B cell (primary cell): ENCODE data around the gene HNRNPU. TPM values are rescaled to one million over a fixed set of nuclear protein-coding genes. Genes with fewer than 3 reads are reported as not detected.

ENCODE experiments used
- ATAC-seq: fragments of 200-7000 bp; cut with Tn5 transposase; one replicate; pipeline ENCODE4 v1.10.0; 2021; ENCODE audit warnings: low read depth, mild to moderate bottlenecking, moderate number of reproducible peaks, moderate library complexity
- CTCF ChIA-PET: fragments of 350-600 bp; sonication (Branson Sonifier 250); formaldehyde crosslinking; loops from one replicate; lab custom pipeline; 2021; ENCODE audit warnings: antibody characterized with exemption, inconsistent platforms; lab: Charles Lee
- POLR2A ChIA-PET: fragments of 350-600 bp; sonication (Branson Sonifier 250); formaldehyde crosslinking; loops from one replicate; lab custom pipeline; 2021; ENCODE audit warnings: antibody characterized with exemption; lab: Charles Lee
- DNase-seq: peaks from one replicate; pipeline ENCODE4 v3.0.0; 2013
- H2AFZ ChIP-seq: 2 replicates; pipeline ENCODE4 v1.6.1; 2012; ENCODE audit warnings: mild to moderate bottlenecking, low read depth, low read length; ENCODE audit not compliant: insufficient read depth, poor library complexity, severe bottlenecking
- H3K27ac ChIP-seq, 2 donors: 1 replicate in 1 of 2; 2 replicates in 1 of 2; pipeline ENCODE4 v1.5.1; 2012 to 2013; ENCODE audit warnings: low read length in 2 of 2, mild to moderate bottlenecking in 2 of 2, moderate library complexity in 1 of 2
- H3K27me3 ChIP-seq, 4 experiments: fragments of 200-600 bp in 1 of 4; sonication (generic) in 1 of 4; replicated peaks in 1 of 4; 1 replicate in 2 of 4; 2 replicates in 2 of 4; pipeline versions ENCODE4 v1.6.1 to v1.7.0; 2013 to 2016; ENCODE audit warnings: low read length in 3 of 4, mild to moderate bottlenecking in 2 of 4, mixed read lengths in 1 of 4, moderate library complexity in 1 of 4; ENCODE audit not compliant: insufficient read depth in 4 of 4, control insufficient read depth in 3 of 4; ENCODE audit errors: control extremely low read depth in 1 of 4
- H3K36me3 ChIP-seq, 2 experiments: replicated peaks in 1 of 2; 1 replicate in 1 of 2; 2 replicates in 1 of 2; pipeline versions ENCODE4 v1.6.1 to v1.7.1; 2013; ENCODE audit warnings: low read length in 1 of 2; ENCODE audit not compliant: insufficient read depth in 2 of 2, control insufficient read depth in 1 of 2; ENCODE audit errors: control extremely low read depth in 1 of 2, extremely low read depth in 1 of 2
- H3K4me1 ChIP-seq, 2 donors: fragments of 200-600 bp in 1 of 2; sonication (generic) in 1 of 2; 1 replicate in 1 of 2; 2 replicates in 1 of 2; pipeline versions ENCODE4 v1.5.1 to v1.6.1; 2013 to 2017; ENCODE audit warnings: low read length in 2 of 2; ENCODE audit not compliant: control insufficient read depth in 2 of 2, insufficient read depth in 2 of 2
- H3K4me2 ChIP-seq: replicated peaks from 2 replicates; pipeline ENCODE3; 2012; ENCODE audit warnings: mild to moderate bottlenecking, low read depth, low read length; ENCODE audit not compliant: poor library complexity, severe bottlenecking
- H3K4me3 ChIP-seq, 5 experiments: fragments of 200-600 bp in 1 of 5; sonication (generic) in 1 of 5; 1 replicate in 3 of 5; 2 replicates in 2 of 5; pipeline versions ENCODE4 v1.5.1 to v1.7.0; 2011 to 2016; ENCODE audit warnings: low read length in 4 of 5, mild to moderate bottlenecking in 4 of 5, low read depth in 2 of 5, control low read depth in 1 of 5, moderate library complexity in 1 of 5; ENCODE audit not compliant: insufficient read depth in 1 of 5; ENCODE audit errors: control extremely low read depth in 1 of 5, extremely low read depth in 1 of 5
- H3K79me2 ChIP-seq: fragments of 200-600 bp; sonication (generic); one replicate; pipeline ENCODE4 v1.6.0; 2016; ENCODE audit warnings: low read length; ENCODE audit not compliant: control insufficient read depth, insufficient read depth
- H3K9ac ChIP-seq: fragments of 200-600 bp; sonication (generic); 2 replicates; pipeline ENCODE4 v1.6.1; 2017; ENCODE audit warnings: mild to moderate bottlenecking, low read length, moderate library complexity
- H3K9me3 ChIP-seq, 3 donors: one replicate each; pipeline versions ENCODE4 v1.6.1 to v1.7.1; 2013; ENCODE audit warnings: low read length in 2 of 3; ENCODE audit not compliant: control insufficient read depth in 2 of 3, insufficient read depth in 1 of 3; ENCODE audit errors: control extremely low read depth in 1 of 3
- H4K20me1 ChIP-seq: 2 replicates; pipeline ENCODE4 v1.6.0; 2012; ENCODE audit warnings: mild to moderate bottlenecking, low read length; ENCODE audit not compliant: insufficient read depth, control insufficient read depth, poor library complexity, severe bottlenecking
- H3K27ac Mint-ChIP-seq: one replicate; pipeline ENCODE4 v1.8.0; 2021; ENCODE audit warnings: mixed read lengths
- H3K27me3 Mint-ChIP-seq: one replicate; pipeline ENCODE4 v1.8.0; 2021; ENCODE audit warnings: mixed read lengths
- H3K4me1 Mint-ChIP-seq: one replicate; pipeline ENCODE4 v1.8.0; 2021; ENCODE audit warnings: mixed read lengths
- H3K4me3 Mint-ChIP-seq: one replicate; pipeline ENCODE4 v1.8.0; 2021; ENCODE audit warnings: mixed read lengths
- H3K9me3 Mint-ChIP-seq: one replicate; pipeline ENCODE4 v1.8.0; 2022; ENCODE audit warnings: mixed read lengths; ENCODE audit not compliant: insufficient read depth
- CTCF ChIP-seq: fragments of 200-600 bp; IDR thresholded peaks from one replicate; pipeline ENCODE4 v1.8.0; 2022; ENCODE audit warnings: antibody characterized with exemption, mild to moderate bottlenecking
- EZH2 ChIP-seq: IDR thresholded peaks from 2 replicates; pipeline ENCODE4 v1.6.1; 2012; ENCODE audit warnings: borderline replicate concordance, low read depth, mild to moderate bottlenecking, moderate library complexity, low read length; ENCODE audit not compliant: insufficient read depth, poor library complexity, severe bottlenecking
- WGBS: methylation state at CpG from one replicate; pipeline ENCODE4 v1.1.5; 2013; ENCODE audit warnings: missing lambda C conversion rate; ENCODE audit not compliant: insufficient coverage; 5-methylcytosine and 5-hydroxymethylcytosine counted together
- intact Hi-C: fragments of 100-400 bp; cut with micrococcal nuclease; formaldehyde crosslinking; loops from one replicate; pipeline ENCODE4 v1.10.0; 2022
- polyA plus RNA-seq: library from polyadenylated mRNA; depleted of rRNA; stranded (reverse); fragments of >200 nt; gene quantifications from 2 replicates; pipeline ENCODE4 v1.2.3, GENCODE V29; 2012
- total RNA-seq, 2 donors: library from RNA; stranded (reverse); fragments of 120-200 nt in 1 of 2; gene quantifications; 1 replicate in 1 of 2; 2 replicates in 1 of 2; pipeline versions ENCODE4 v1.2.3 to v1.2.4, GENCODE V29; 2013 to 2022

Gene HNRNPU
- total and polyA plus RNA-seq, 2 donors (not counting 1 experiment from before 2014, with no cell fraction given) = 95.2 to 406 TPM

- H3K9me3 Mint-ChIP-seq = no peaks in the 10 kb centered on the region
- no peaks in the 10 kb centered on the region for H3K9me3 ChIP-seq
- no peaks in the 10 kb centered on the region for H3K27me3 Mint-ChIP-seq
- intact Hi-C loops = no loop called here
- no peak overlapping the region for H3K4me3 Mint-ChIP-seq
- H3K27me3 ChIP-seq = no peaks in the 10 kb centered on the region
- H2AFZ ChIP-seq = no peak overlapping the region
- H3K4me2 ChIP-seq = no peak overlapping the region
- peaks cover 0 to 2% of the 10 kb centered on the region in 2 donors for H3K4me1 ChIP-seq
- peaks cover 16% of the 10 kb centered on the region for H3K4me1 Mint-ChIP-seq
- H4K20me1 ChIP-seq = no peaks in the 10 kb centered on the region
- ATAC-seq (no peak), DNase-seq (no peak)
- peaks cover 15 to 74% of the 10 kb centered on the region in 2 experiments for H3K36me3 ChIP-seq
- peaks cover 41% of the 10 kb centered on the region for H3K79me2 ChIP-seq
- no peak overlapping the region for H3K4me3 ChIP-seq
- CTCF ChIA-PET = interaction anchor here (1.2 to 3.3 kb wide), 5 partner anchors 9 to 199 kb away, joined by 4 to 21 read pairs (median 5); partner anchors contain the start of gene COX20
- POLR2A ChIA-PET = no interaction called here
- H3K27ac ChIP-seq = no peak overlapping the region
- no peak for TF ChIP-seq CTCF
- no peak for TF ChIP-seq EZH2
- no peak overlapping the region for H3K27ac Mint-ChIP-seq
- WGBS = 87% methylated on average over 6 of the region's 13 CpGs
- no peak overlapping the region for H3K9ac ChIP-seq
Observed at GRCh38 chr1:244844155-244845121, 19.9 kb downstream of the HNRNPU start.
